Activated naive CD8-positive, alpha-beta T cell treated with anti-CD3 and anti-CD28 coated beads, Interleukin-2, amount 50 U/mL, for 16 hours (primary cell): ENCODE data around the gene MTFR2.

ENCODE experiments used
- DNase-seq: peaks from one replicate; pipeline ENCODE4 v3.0.0-alpha.2; 2020; ENCODE audit warnings: low read depth, low spot score

Gene MTFR2

DNA sequence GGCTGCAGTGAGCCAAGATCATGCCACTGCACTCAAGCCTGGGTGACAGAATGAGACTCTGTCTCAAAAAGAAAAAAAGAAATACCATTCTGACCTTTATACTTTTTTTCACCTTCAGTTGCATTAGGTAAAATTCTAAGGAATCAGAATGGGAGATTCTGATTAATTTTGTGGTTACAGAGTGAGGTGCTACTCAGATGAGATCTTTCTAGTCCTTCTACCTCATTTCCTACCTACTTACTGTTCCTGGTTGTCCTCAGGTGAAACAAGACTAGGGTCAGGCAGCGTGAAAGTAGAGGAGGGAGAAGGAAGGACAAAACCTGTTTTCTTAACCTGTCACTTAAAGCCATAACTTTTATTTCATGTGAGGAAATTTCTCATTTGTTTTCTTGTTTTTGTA is 63.7 kb downstream of the MTFR2 start:
- no peak for DNase-seq

DNA sequence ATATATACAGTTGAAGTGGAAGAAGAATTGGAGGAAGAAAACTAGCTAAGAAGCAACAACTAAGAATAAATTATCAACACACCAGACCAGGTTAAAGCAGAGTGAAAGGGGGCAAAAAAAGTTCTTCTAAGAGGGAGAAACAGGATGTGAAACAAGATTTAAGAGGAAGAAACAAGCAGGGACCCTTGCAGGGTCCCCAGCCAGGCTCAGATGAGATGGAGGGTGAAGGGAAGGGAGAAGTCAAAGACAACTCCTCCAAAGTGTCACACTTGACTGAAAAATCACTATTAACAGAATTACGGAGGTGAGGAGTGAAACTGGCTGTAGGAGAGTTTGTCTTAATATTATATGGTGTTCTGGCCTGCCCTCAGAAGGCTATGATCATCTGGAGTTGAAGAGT is 65.4 kb downstream of the MTFR2 start:
- no peak for DNase-seq

DNA sequence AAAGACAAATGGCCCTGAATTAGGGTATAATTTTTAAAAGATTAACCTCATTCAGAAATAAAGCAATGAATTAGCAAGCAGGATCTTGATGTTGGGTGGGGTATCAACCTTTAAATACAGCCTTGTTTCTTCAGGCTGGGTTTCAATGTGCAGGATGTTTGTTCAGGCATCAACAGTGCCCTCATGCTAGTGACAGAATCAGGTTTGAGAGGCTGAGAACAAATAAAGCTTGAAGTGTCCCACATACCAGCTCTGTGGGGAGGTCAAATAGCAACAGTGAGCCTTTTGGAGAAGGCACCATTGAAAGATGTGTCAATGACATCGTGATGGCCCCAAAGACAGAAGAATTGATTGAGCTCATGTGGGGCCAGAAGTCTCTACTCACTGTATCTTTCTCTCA is 68.2 kb downstream of the MTFR2 start:
- no peak for DNase-seq

DNA sequence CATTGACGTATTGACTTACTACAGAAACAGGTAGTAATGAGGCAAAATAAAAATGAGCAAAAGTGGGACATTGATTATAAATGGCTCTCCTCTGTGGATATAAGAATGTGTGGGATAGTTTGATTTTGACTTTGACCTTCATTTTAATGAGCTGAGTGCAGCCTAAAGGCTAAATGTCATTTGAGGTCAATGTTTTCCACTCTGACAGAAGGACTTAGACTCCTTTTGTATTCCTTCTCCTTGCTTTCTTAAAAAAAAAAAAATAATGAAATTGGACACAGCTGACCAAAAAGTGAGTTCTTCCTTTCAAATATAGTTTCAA is 68.6 kb downstream of the MTFR2 start:
- no peak for DNase-seq
